Measurements from ENCODE around the gene APOBEC3G. TPM values are rescaled to one million over a fixed set of nuclear protein-coding genes. Genes with fewer than 3 reads are reported as not detected.

Gene APOBEC3G
- total RNA-seq, 1 experiment from 2014 or later: 0.76 TPM

DNA sequence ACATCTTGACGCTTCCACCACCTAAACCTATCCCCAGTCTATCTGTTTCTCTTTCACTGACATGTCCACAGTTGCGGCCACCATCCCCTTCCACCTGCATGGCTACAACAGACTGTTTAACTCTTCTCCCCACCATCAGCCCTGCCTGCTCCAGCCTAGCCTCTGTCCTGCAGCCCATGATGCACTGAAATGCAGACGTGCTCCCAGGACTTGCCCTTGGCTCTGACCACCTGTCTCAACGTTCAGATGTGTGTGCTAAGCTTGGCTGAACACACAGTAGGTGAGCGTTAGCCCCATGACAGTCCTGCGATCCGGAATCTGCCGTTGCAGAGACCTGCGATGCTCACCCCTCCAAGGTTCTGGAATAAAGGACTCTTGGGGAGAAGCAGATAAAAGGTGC, 52.7 kb downstream of the APOBEC3G start:
- Histone ChIP-seq H3K9me3 (no peaks in the 10 kb centered on the region), H3K4me3 (no peak overlapping the region), H3K27me3 (no peaks in the 10 kb centered on the region), H3K36me3 (no peaks in the 10 kb centered on the region)
- DNase-seq: no peak

DNA sequence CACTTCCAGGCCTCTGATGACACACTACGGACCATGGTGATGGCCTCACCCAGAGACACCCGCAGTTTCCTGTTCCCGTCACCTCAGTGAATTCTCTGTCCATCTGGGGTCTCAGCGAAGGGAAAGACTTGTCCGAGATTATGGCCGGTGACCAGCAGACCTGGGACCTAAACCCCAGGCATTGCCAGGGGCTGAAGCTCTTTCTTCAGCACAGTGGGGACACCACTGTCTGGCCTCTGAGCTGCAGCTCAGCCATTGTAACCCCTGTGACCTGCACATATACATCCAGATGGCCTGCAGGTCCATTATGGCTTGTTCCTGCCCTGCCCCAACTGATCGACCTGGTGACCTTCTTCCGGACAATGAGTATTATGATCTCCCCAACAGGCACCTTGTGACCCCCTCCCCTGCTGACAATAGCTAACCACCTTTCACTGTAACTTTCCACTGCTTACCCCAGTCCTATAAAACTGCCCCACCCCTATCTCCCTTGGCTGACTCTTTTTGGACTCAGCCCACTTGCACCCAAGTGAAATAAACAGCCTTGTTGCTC, 53.2 kb downstream of the APOBEC3G start:
- no peak for DNase-seq
- Histone ChIP-seq H3K4me3 (no peak overlapping the region), H3K36me3 (no peaks in the 10 kb centered on the region), H3K9me3 (no peaks in the 10 kb centered on the region), H3K27me3 (no peaks in the 10 kb centered on the region)

DNA sequence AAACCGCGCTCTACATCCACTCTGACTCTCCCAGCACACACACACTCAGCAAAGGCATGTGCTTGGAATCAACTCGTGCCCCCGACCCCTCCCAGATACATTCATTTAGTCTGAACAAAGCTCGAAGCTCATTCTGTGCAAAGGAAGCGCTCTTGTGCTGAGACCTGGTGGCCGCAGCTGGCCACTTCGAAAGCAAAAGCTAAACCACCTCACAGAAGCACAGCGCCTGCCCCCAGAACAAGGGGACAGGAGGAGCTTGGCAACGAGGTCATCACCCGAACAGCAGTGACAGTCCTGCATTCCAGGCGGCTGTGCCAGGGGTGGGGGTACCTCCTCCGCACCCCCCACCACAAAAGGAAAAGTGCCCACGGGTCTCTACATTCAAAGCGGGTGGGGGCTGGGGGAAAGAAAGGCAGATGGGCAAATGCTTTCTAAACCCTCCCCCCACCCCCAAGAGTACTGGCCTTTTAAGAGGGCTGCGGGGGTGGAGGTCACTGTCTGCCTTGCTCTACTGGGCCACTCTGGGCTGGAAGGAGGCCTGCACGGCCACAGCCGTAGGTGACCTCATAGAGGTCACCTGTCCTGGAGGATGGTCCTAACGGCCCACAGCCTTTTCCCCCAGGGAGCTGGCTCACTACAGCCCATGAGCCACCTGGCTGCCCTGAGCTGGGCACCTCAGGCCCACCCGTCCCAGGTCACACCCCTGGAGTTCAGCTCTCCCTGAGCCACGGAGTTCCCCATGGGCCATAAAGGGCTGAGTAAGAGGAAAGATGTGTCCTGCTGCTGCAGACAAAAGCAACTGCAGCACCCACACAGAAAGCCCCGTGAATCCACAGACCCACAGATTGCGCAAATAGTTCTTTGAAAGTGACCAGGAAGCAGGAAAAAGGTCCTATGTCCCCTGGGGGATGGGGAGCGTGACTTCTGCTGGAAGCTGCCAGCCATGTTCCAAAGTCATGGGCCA, 54.1 kb downstream of the APOBEC3G start:
- DNase-seq: no peak
- Histone ChIP-seq H3K36me3 (no peaks in the 10 kb centered on the region), H3K27me3 (no peaks in the 10 kb centered on the region), H3K9me3 (no peaks in the 10 kb centered on the region), H3K4me3 (no peak overlapping the region)

DNA sequence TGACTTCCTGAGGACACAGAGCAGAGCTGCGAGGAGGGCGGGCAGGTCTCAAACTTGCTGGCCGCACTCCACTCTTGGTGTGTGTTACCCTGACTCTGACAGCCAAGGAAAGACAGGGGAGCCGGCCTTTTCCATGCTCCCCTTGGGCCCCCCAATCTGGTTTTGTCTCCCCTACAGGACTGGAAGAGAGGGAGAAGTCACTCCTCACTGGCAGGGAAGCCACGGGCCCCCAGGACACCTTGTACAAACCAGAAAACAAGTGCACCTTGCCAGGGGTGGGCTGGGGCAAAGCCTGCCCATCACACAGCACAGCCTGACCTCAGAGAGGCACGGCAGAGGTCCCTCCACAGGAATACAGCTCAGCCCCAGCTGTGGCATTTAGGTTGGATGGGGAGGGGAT, 55.2 kb downstream of the APOBEC3G start:
- no peak overlapping the region for H3K4me3 ChIP-seq
- no peaks in the 10 kb centered on the region for H3K36me3 ChIP-seq
- no peaks in the 10 kb centered on the region for H3K27me3 ChIP-seq
- H3K9me3 ChIP-seq: no peaks in the 10 kb centered on the region
- no peak for DNase-seq

DNA sequence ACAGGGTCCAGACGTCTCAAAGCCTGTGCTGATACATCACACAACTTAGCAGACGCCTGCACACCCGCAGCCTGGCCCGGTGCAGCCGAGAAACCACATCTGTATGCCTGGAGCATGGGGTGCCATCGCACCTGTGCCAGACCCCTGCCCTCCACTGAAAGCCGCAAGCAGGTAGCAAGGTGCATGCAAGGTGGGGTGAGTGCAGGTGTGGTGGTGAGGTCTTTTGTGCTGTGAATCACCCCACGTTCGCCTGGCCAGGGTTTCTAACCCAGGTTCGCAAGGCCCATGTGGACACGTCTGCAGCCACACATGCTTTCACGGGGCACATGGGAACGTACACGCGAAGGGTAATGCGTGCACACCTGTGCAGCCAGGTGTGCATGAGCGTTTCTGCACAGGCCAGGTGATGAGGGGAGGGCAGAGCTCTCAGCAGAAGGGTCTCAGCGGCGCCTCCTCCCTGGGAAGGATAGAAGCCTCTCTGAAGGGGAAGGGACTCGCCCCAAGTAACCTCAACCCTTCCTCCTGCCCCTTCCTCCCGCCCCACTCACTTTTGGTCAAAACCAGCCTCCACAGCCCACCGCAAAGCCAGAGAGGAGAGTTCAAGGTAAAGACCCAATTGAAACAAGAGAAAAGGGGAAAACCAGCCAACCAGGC, 55.9 kb downstream of the APOBEC3G start:
- Histone ChIP-seq H3K36me3 (no peaks in the 10 kb centered on the region), H3K4me3 (no peak overlapping the region), H3K9me3 (no peaks in the 10 kb centered on the region), H3K27me3 (no peaks in the 10 kb centered on the region)
- no peak for DNase-seq

DNA sequence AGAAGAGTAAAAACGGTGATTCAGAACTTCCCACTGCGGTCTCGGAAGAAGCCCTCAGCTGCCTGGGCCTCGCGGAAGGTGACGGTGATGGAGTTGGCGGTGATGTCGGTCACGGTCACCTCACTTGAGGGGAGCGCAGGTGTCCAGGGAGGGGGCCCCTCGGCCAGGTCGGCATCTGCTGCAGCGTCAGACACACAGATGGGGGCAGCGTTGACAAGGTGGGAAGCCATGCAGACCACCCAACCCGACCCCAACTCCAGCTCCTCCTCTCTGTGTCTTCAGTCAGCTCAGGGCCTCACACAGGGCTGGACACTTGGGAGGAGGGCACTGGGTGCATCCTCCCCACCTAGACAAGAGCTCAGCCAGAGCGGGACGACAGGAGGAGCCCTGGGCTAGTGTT, 56.8 kb downstream of the APOBEC3G start:
- Histone ChIP-seq H3K9me3 (no peaks in the 10 kb centered on the region), H3K4me3 (no peak overlapping the region), H3K27me3 (no peaks in the 10 kb centered on the region), H3K36me3 (no peaks in the 10 kb centered on the region)
- no peak for DNase-seq

DNA sequence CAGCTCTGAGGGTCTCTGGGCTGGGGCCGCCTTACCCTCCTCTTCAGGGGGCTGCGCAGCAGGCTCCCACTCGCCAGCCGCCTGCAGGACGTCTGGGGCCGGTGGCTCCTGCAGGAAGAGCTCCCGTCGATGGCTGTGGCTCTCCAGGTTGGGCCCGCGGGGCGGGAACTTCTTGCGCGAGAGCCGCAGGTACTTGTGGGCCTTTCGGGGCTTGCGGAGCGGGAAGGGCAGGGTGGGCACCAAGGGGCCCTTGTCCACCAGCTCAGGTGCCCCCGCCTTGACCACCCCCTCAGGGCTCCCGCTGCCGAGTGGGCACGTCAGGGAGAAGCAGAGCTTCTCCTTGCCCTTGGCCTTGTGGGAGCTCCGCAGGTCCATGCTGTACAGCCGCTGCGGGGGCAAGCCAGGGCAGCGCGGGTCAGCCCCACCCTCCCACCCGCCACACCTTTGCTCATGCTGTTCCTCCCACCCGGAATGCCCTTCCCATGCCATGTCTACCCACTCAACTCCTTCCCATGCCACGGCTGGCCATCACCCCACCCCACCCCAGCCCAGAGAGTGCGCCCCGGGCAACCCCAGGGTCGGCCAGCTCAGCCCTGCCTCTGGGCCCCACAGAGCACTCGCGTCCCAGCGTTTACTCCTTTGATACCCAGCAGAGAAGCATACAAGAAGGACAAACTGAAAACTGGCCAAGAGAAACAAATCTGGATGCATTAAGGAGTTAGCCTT, 57.5 kb downstream of the APOBEC3G start:
- no peaks in the 10 kb centered on the region for H3K27me3 ChIP-seq
- H3K9me3 ChIP-seq: no peaks in the 10 kb centered on the region
- no peaks in the 10 kb centered on the region for H3K36me3 ChIP-seq
- DNase-seq: no peak
- H3K4me3 ChIP-seq: no peak overlapping the region

DNA sequence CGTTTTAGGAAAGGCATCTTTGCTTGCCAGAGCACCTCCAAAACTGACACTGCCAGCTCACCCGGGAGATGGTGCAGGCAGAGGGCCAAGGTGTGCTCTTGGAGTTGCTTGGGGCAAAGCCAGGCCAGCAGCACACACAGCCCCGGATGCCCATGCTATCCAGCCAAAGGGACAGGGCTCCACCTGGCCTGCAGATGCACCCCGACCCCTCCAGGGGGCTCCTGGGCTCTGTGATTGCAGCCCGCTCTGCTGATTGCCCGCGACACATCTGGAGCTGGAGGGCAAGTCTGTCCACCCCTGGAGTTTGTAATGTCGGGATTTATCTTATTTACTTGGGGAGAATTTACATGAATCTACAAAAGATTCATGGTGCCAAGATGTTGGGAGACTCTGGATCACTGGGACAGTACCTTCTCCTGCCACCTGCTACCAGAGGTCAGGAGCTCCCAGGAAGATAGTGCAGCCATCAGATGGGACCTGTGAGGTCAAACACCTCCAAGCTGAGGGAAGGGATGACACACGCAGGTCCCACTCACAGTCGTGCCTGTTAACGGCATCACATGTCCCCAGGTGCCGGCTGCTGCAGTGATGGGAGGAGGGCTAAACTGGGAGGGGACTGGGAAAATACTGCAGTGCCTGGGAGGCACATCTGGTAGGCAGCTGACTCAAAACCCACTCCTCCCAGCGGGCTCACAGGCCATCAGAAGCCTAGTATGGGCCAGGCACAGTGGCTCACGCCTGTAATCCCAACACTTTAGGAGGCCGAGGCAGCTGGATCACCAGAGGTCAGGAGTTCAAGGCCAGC, 58.2 kb downstream of the APOBEC3G start:
- Histone ChIP-seq H3K9me3 (no peaks in the 10 kb centered on the region), H3K36me3 (no peaks in the 10 kb centered on the region), H3K27me3 (no peaks in the 10 kb centered on the region), H3K4me3 (no peak overlapping the region)
- DNase-seq: peak; percentile 59

DNA sequence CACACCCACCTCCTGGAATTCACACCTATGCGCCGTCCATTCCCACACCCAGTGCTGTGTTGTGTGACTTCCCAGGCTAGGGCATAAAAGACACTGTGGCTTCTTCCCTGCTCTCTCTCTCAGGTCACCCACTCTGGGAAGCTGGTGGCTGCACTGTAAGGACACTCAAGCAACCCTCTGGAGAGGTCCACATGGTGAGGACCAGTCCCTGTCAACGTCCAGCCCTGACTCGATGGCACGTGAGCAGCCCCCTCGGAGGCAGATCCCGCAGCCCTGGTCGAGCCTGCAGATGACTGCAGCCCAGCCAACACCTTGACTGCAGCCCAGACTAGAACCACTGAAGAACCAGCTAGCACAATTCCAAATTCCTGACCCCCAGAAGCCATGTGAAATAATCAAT, 59.2 kb downstream of the APOBEC3G start:
- H3K4me3 ChIP-seq: no peak overlapping the region
- no peaks in the 10 kb centered on the region for H3K27me3 ChIP-seq
- H3K36me3 ChIP-seq: no peaks in the 10 kb centered on the region
- DNase-seq: no peak
- H3K9me3 ChIP-seq: no peaks in the 10 kb centered on the region

Other genes starting within 250 kb of the APOBEC3G start
- 0.76 and 1.8 TPM in 2 replicates for gene NPTXR, start 233.2 kb upstream of the APOBEC3G start, total RNA-seq (2014; rRNA removed; shearing (Covaris generic); ENCODE audit: low replicate concordance)
- gene CBX6, start 205.1 kb upstream of the APOBEC3G start, total RNA-seq (2014; rRNA removed; shearing (Covaris generic); ENCODE audit: low replicate concordance): 9.1 and 18.9 TPM in 2 replicates
- gene APOBEC3A, start 119.7 kb upstream of the APOBEC3G start, total RNA-seq (2014; rRNA removed; shearing (Covaris generic); ENCODE audit: low replicate concordance): not detected in 2 replicates
- gene APOBEC3B, start 94.9 kb upstream of the APOBEC3G start, total RNA-seq (2014; rRNA removed; shearing (Covaris generic); ENCODE audit: low replicate concordance): 3.6 and 4.5 TPM in 2 replicates
- gene APOBEC3C, start 63.0 kb upstream of the APOBEC3G start, total RNA-seq (2014; rRNA removed; shearing (Covaris generic); ENCODE audit: low replicate concordance): 2.0 and 2.1 TPM in 2 replicates
- gene APOBEC3D, start 56.1 kb upstream of the APOBEC3G start, total RNA-seq (2014; rRNA removed; shearing (Covaris generic); ENCODE audit: low replicate concordance): not detected in 2 replicates
- gene APOBEC3F, start 36.4 kb upstream of the APOBEC3G start, total RNA-seq (2014; rRNA removed; shearing (Covaris generic); ENCODE audit: low replicate concordance): 0.20 TPM in 1 of 2 replicates, not detected in the other
- gene APOBEC3H, start 20.0 kb downstream of the APOBEC3G start, total RNA-seq (2014; rRNA removed; shearing (Covaris generic); ENCODE audit: low replicate concordance): not detected in 2 replicates
- gene CBX7, start 75.4 kb downstream of the APOBEC3G start, total RNA-seq (2014; rRNA removed; shearing (Covaris generic); ENCODE audit: low replicate concordance): 7.9 and 13.6 TPM in 2 replicates
- 0.13 and 0.57 TPM in 2 replicates for gene PDGFB, start 167.7 kb downstream of the APOBEC3G start, total RNA-seq (2014; rRNA removed; shearing (Covaris generic); ENCODE audit: low replicate concordance)
- gene RPL3, start 242.3 kb downstream of the APOBEC3G start, total RNA-seq (2014; rRNA removed; shearing (Covaris generic); ENCODE audit: low replicate concordance): 2,271 and 3,763 TPM in 2 replicates

Data from MG63 (cell line).